HepG2 (cell line): ENCODE data around the gene POC1A. TPM values are rescaled to one million over a fixed set of nuclear protein-coding genes. Genes with fewer than 3 reads are reported as not detected.
A peak's percentile ranks its signal among the peaks of the same experiment; 100 is the strongest.

Source experiments
- CREM ChIP-seq, 2 experiments: sonication (generic) in 1 of 2; formaldehyde crosslinking in 1 of 2; IDR thresholded peaks; 2 replicates each; pipeline versions ENCODE4 v1.4.0 to v1.6.1; 2016 to 2020; ENCODE audit warnings: antibody characterized with exemption in 1 of 2, mild to moderate bottlenecking in 1 of 2, missing genetic modification reagents in 1 of 2
- ELF1 ChIP-seq: sonication (generic); formaldehyde crosslinking; IDR thresholded peaks from 2 replicates; pipeline ENCODE4 v1.4.0; 2020; ENCODE audit warnings: missing genetic modification reagents
- FOSL2 ChIP-seq: sonication (generic); formaldehyde crosslinking; IDR thresholded peaks from 2 replicates; pipeline ENCODE4 v1.4.0; 2020; ENCODE audit warnings: missing genetic modification reagents
- HES4 ChIP-seq: sonication (generic); formaldehyde crosslinking; IDR thresholded peaks from 2 replicates; pipeline ENCODE4 v1.9.0; 2021; ENCODE audit warnings: mild to moderate bottlenecking, missing genetic modification reagents, borderline replicate concordance
- HNRNPH1 ChIP-seq: fragments of 200-400 bp; formaldehyde crosslinking; optimal IDR thresholded peaks from 2 replicates; pipeline ENCODE3; 2017; ENCODE audit warnings: mild to moderate bottlenecking, low read depth, low read length
- KMT2B ChIP-seq: IDR thresholded peaks from 2 replicates; pipeline ENCODE4 v1.6.1; 2016; ENCODE audit warnings: missing genetic modification reagents, missing compliant biosample characterization
- NCOA1 ChIP-seq: sonication (generic); formaldehyde crosslinking; IDR thresholded peaks from 2 replicates; pipeline ENCODE4 v1.9.0; 2021; ENCODE audit warnings: missing genetic modification reagents
- PCBP1 ChIP-seq: fragments of 200-400 bp; formaldehyde crosslinking; IDR thresholded peaks from 2 replicates; pipeline ENCODE4 v1.6.1; 2017; ENCODE audit warnings: mild to moderate bottlenecking, low read depth, low read length, borderline replicate concordance
- SALL1 ChIP-seq: sonication (generic); formaldehyde crosslinking; IDR thresholded peaks from 2 replicates; pipeline ENCODE4 v1.8.0; 2022; ENCODE audit warnings: mild to moderate bottlenecking, missing genetic modification reagents
- SMAD1 ChIP-seq: sonication (generic); formaldehyde crosslinking; IDR thresholded peaks from 2 replicates; pipeline ENCODE4 v1.4.0; 2020; ENCODE audit warnings: missing genetic modification reagents, low read depth, mild to moderate bottlenecking, borderline replicate concordance
- SNRNP70 ChIP-seq: fragments of 200-400 bp; formaldehyde crosslinking; IDR thresholded peaks from 2 replicates; pipeline ENCODE4 v1.6.1; 2017; ENCODE audit warnings: mild to moderate bottlenecking, low read depth, low read length, moderate library complexity
- SOX6 ChIP-seq, 2 experiments: fragments of 450-650 bp in 1 of 2; sonication (generic) in 1 of 2; formaldehyde crosslinking in 1 of 2; IDR thresholded peaks; 2 replicates each; pipeline versions ENCODE4 v1.4.0 to v1.6.1; 2017 to 2020; ENCODE audit warnings: antibody characterized with exemption in 1 of 2, mild to moderate bottlenecking in 1 of 2, missing genetic modification reagents in 1 of 2
- SP4 ChIP-seq: sonication (generic); formaldehyde crosslinking; IDR thresholded peaks from 2 replicates; pipeline ENCODE4 v1.8.1; 2023; ENCODE audit warnings: mild to moderate bottlenecking, missing genetic modification reagents
- WIZ ChIP-seq: sonication (generic); formaldehyde crosslinking; IDR thresholded peaks from 2 replicates; pipeline ENCODE4 v1.5.1; 2020; ENCODE audit warnings: mild to moderate bottlenecking, missing genetic modification reagents
- ZNF234 ChIP-seq: sonication (generic); formaldehyde crosslinking; conservative IDR thresholded peaks from 2 replicates; pipeline ENCODE4 v1.5.1; 2020; ENCODE audit warnings: mild to moderate bottlenecking, missing genetic modification reagents
- ZNF333 ChIP-seq: sonication (generic); formaldehyde crosslinking; IDR thresholded peaks from 2 replicates; pipeline ENCODE4 v1.4.0; 2020; ENCODE audit warnings: mild to moderate bottlenecking, missing genetic modification reagents, borderline replicate concordance
- ZNF644 ChIP-seq: IDR thresholded peaks from 2 replicates; pipeline ENCODE4 v1.6.1; 2016; ENCODE audit warnings: low read depth
- ZNF788 ChIP-seq: sonication (generic); formaldehyde crosslinking; IDR thresholded peaks from 2 replicates; pipeline ENCODE4 v1.5.0; 2020; ENCODE audit warnings: mild to moderate bottlenecking, missing genetic modification reagents, borderline replicate concordance
- polyA plus RNA-seq, 8 experiments: library from polyadenylated mRNA; depleted of rRNA in 3 of 8; stranded (reverse) in 7 of 8; unstranded in 1 of 8; fragments of >200 nt; fragmentation: Illumina TruSeq in 4 of 8; extraction: Trizol in 4 of 8; gene quantifications; 2 replicates each; pipeline versions ENCODE4 v1.2.1 to v1.2.3, GENCODE V29; 2011 to 2016; ENCODE audit warnings: low read depth in 4 of 8, missing spikeins in 1 of 8, mixed read lengths in 1 of 8; ENCODE audit not compliant: insufficient read depth in 1 of 8
- total RNA-seq, 5 experiments: library from RNA; depleted of rRNA; stranded (reverse); fragments of >200 nt; fragmentation: Illumina TruSeq; extraction: Trizol; gene quantifications; 2 replicates each; pipeline ENCODE4 v1.2.3, GENCODE V29; 2016; ENCODE audit warnings: low read depth in 1 of 5
- TF ChIP-seq, protein P1 (sequence below): sonication (generic); formaldehyde crosslinking; IDR thresholded peaks from 2 replicates; pipeline ENCODE4 v1.9.0; 2021; ENCODE audit warnings: missing genetic modification reagents, mild to moderate bottlenecking, borderline replicate concordance
- TF ChIP-seq, protein P2 (sequence below): sonication (generic); formaldehyde crosslinking; IDR thresholded peaks from 2 replicates; pipeline ENCODE4 v1.8.0; 2022; ENCODE audit warnings: low read depth, missing genetic modification reagents
- TF ChIP-seq, protein P3 (sequence below): IDR thresholded peaks from 2 replicates; pipeline ENCODE4 v1.6.1; 2012; ENCODE audit warnings: inconsistent platforms
- TF ChIP-seq, protein P4 (sequence below): sonication (generic); formaldehyde crosslinking; IDR thresholded peaks from 2 replicates; pipeline ENCODE4 v1.4.0; 2020; ENCODE audit warnings: mild to moderate bottlenecking, missing genetic modification reagents
- TF ChIP-seq, protein P5 (sequence below): sonication (generic); formaldehyde crosslinking; IDR thresholded peaks from 2 replicates; pipeline ENCODE4 v1.9.0; 2021; ENCODE audit warnings: missing genetic modification reagents, borderline replicate concordance
- TF ChIP-seq, protein P6 (sequence below): sonication (generic); formaldehyde crosslinking; IDR thresholded peaks from 2 replicates; pipeline ENCODE4 v1.4.0; 2020; ENCODE audit warnings: mild to moderate bottlenecking, missing genetic modification reagents

Gene POC1A
- total and polyA plus RNA-seq, 2 of the 13 experiments (the other 11 are each of a cell fraction or from before 2014, with no cell fraction given), result 14.6 to 20.0 TPM

DNA sequence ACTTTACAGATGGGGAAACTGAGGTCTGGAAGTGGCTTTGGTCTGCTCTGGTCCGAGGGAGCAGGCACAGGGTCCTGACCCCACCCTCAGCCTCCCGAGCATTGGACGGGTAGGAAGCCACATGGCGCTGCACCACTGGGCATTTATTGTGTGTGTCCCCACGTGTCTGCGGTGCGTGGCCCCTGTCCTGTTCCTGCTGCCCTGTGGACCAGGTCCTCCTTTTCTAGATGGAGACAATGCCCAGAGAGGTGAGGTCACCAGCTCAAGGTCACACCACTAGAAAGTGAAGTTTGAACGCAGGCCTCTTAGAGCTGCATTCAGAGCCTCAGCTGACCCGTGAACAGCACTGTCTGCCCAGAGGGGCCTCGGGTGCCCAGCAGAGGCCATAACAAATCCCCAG, 124.7 kb downstream of the POC1A start (continued):
- no peak for TF ChIP-seq SMAD1 (CRISPR knock-in tag)
- no peak for TF ChIP-seq SOX6 (IDR thresholded peaks at IDR 0.05)
- TF ChIP-seq SOX6 (CRISPR knock-in tag; IDR thresholded peaks at IDR 0.05), result peak; percentile 79
- TF ChIP-seq ZNF333, result no peak
- TF ChIP-seq, protein P1, sequence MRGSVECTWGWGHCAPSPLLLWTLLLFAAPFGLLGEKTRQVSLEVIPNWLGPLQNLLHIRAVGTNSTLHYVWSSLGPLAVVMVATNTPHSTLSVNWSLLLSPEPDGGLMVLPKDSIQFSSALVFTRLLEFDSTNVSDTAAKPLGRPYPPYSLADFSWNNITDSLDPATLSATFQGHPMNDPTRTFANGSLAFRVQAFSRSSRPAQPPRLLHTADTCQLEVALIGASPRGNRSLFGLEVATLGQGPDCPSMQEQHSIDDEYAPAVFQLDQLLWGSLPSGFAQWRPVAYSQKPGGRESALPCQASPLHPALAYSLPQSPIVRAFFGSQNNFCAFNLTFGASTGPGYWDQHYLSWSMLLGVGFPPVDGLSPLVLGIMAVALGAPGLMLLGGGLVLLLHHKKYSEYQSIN (CRISPR knock-in tag), result no peak
- no peak for TF ChIP-seq NCOA1 (CRISPR knock-in tag)
- TF ChIP-seq, protein P2, sequence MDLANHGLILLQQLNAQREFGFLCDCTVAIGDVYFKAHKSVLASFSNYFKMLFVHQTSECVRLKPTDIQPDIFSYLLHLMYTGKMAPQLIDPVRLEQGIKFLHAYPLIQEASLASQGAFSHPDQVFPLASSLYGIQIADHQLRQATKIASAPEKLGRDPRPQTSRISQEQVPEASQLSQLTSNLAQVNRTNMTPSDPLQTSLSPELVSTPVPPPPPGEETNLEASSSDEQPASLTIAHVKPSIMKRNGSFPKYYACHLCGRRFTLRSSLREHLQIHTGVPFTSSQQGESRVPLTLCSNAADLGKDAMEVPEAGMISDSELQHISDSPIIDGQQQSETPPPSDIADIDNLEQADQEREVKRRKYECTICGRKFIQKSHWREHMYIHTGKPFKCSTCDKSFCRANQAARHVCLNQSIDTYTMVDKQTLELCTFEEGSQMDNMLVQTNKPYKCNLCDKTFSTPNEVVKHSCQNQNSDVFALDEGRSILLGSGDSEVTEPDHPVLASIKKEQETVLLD (CRISPR knock-in tag), result no peak
- no peak for TF ChIP-seq FOSL2
- TF ChIP-seq SALL1, result peak; percentile 34; the same call in 1 of the 2 replicates
- TF ChIP-seq KMT2B (CRISPR knock-in tag), result no peak
- no peak for TF ChIP-seq SP4 (CRISPR knock-in tag)
- no peak for TF ChIP-seq ELF1 (CRISPR knock-in tag)
- TF ChIP-seq ZNF644 (CRISPR knock-in tag), result no peak
- no peak for TF ChIP-seq ZNF788
- TF ChIP-seq HNRNPH1, result no peak
- no peak for TF ChIP-seq CREM (IDR thresholded peaks at IDR 0.05)
- no peak for TF ChIP-seq CREM (CRISPR knock-in tag; IDR thresholded peaks at IDR 0.05)
- TF ChIP-seq SNRNP70, result no peak
- no peak for TF ChIP-seq WIZ (CRISPR knock-in tag)
- TF ChIP-seq, protein P3, sequence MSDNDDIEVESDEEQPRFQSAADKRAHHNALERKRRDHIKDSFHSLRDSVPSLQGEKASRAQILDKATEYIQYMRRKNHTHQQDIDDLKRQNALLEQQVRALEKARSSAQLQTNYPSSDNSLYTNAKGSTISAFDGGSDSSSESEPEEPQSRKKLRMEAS, result peak; percentile 67
- TF ChIP-seq ZNF234 (CRISPR knock-in tag), result no peak
- TF ChIP-seq, protein P4, sequence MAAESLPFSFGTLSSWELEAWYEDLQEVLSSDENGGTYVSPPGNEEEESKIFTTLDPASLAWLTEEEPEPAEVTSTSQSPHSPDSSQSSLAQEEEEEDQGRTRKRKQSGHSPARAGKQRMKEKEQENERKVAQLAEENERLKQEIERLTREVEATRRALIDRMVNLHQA, result no peak
- TF ChIP-seq PCBP1, result no peak
- TF ChIP-seq, protein P5, sequence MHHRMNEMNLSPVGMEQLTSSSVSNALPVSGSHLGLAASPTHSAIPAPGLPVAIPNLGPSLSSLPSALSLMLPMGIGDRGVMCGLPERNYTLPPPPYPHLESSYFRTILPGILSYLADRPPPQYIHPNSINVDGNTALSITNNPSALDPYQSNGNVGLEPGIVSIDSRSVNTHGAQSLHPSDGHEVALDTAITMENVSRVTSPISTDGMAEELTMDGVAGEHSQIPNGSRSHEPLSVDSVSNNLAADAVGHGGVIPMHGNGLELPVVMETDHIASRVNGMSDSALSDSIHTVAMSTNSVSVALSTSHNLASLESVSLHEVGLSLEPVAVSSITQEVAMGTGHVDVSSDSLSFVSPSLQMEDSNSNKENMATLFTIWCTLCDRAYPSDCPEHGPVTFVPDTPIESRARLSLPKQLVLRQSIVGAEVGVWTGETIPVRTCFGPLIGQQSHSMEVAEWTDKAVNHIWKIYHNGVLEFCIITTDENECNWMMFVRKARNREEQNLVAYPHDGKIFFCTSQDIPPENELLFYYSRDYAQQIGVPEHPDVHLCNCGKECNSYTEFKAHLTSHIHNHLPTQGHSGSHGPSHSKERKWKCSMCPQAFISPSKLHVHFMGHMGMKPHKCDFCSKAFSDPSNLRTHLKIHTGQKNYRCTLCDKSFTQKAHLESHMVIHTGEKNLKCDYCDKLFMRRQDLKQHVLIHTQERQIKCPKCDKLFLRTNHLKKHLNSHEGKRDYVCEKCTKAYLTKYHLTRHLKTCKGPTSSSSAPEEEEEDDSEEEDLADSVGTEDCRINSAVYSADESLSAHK (CRISPR knock-in tag), result no peak
- TF ChIP-seq, protein P6, sequence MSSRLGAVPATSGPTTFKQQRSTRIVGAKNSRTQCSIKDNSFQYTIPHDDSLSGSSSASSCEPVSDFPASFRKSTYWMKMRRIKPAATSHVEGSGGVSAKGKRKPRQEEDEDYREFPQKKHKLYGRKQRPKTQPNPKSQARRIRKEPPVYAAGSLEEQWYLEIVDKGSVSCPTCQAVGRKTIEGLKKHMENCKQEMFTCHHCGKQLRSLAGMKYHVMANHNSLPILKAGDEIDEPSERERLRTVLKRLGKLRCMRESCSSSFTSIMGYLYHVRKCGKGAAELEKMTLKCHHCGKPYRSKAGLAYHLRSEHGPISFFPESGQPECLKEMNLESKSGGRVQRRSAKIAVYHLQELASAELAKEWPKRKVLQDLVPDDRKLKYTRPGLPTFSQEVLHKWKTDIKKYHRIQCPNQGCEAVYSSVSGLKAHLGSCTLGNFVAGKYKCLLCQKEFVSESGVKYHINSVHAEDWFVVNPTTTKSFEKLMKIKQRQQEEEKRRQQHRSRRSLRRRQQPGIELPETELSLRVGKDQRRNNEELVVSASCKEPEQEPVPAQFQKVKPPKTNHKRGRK (CRISPR knock-in tag), result no peak
- no peak for TF ChIP-seq HES4 (CRISPR knock-in tag)
